Activated T-cell treated with anti-CD3 and anti-CD28 coated beads, Interleukin-2, amount 50 U/mL, for 1 hour (primary cell): ENCODE measurements around the gene C1QB.
"Not testable (repeated sequence)": the region's sequence is repeated elsewhere in the genome, so short reads cannot be mapped to it uniquely, and the experiment has no call there.

Experiments used
- DNase-seq: peaks from one replicate; pipeline ENCODE4 v3.0.0-alpha.2; 2020

The C1QB gene

GRCh38 chr1:22668840-22669239 lies 15.8 kb downstream of the C1QB start:
- not testable (repeated sequence) for DNase-seq

DNA sequence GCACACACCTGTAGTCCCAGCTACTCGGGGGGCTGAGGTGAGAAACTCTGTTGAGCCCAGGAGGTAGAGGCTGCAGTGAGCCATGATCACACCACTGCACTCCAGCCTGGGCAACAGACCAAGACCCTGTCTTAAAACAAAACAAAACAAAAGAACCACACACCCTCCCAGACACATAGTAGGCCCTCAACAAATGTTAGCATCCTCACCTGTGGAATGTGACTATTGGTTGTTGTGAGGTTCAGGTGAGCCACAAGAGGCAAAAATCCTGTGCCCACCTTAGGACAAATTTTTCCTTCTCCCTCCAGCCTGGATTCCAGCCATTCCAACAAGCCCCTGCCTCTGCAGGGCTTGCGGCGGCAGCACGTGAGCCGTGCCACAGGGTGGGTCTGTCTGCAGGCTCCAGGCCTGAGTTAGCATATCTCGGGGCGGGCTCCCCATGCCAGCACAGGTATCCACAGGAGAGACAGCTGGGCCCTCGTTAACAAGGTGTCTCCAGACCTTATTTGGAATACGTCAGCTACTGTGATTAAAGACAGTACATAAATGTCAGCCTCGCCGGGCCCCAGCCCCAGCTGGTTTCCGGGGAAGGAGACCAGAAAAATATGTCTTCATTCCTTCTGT lies 17.4 kb downstream of the C1QB start:
- DNase-seq: no peak

GRCh38 chr1:22671999-22672398 lies 19.0 kb downstream of the C1QB start:
- DNase-seq: no peak

DNA sequence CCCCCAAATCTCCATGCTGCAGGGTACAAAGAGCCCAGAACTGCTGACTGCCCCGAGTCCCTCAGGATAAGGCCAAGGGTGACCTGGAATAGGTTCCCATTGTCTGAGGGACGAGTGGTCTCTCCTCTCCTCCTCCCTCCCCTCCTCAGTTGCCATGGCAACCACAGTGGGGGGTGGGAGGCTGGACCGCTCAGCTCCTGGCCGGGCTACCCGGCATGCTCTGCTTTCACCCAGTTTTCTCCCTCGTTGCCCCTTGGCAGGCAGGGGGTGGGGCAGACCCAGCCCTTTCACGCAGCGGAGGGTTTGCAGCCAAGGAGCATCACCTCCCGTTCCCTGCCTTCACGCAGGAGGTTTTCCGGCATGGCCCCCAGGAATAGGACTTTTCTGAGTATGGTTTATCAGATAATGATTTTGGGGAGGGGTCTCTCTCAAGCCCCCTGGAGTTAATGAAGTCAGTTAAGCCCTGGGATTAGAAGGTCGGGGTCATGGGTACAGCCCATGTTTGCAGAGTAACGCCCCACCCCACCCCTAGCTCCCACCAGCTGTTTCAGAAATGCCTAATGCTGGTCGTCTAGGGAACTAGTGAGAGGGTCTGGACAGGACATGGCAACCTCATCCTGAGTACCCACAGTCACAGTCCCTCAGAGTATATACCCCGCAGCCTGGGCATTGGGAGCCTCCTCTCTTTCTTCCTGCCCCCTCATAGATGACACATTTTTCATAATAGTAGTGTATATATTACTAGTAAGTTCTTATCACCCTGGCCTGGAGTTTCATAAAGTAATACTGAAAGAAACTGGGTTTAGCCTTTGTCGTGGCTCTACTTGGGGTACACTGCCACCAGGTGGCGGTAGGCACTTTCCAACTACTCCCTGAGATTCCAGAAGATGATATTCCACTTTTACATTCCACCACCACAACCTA lies 20.7 kb downstream of the C1QB start:
- no peak for DNase-seq

DNA sequence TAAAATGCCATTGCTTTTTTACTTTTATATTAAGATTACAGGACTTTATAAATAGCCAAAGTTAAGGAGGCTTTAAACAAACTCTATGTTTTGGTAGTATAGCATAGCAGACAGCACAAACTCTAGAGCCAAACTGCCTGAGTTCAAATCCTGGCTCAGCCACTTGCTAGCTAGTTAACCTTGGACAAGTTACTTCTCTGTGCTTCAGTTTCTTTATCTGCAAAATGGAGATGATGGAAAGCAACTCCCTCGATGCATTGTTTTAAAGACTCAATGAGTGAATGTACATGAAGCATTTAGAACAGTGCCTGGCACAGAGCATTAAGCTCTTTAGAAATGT lies 21.3 kb downstream of the C1QB start:
- no peak for DNase-seq

- DNase-seq: not testable (repeated sequence)
These were observed 23.1 kb downstream of the C1QB start for GRCh38 chr1:22676151-22676550.

DNA sequence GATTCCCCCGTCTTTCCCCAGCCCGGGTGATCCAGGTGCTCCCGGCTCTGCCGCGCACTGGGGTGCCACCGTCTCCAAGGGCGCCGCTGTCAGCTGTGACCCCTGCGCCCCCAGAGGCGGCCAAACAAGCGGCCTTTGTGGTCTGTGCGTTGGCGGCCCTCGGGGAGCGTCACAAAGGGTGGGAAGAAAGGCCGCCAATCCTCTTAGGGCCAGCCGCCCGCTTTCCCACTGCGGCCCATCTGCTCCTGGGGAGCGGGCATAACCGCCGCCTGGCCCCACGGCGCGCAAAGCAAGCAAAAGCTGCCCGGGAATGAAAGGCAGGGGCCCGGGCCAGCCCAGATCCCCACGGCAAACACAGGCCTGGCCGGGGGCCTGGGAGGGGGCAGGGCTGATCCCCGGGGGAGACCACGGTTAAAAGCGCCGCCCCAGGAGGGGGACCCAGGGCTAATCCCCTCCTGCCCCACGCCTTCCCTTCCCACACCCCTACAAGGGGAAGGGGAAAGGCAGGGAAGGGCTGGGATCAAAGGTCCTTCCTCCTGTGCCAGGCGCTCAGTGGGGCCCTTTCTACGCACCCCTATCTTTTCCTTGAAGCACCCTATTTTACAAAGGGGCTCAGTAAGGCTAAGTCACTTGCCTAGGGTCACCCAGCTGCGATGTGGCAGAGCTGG lies 24.0 kb downstream of the C1QB start:
- no peak for DNase-seq

- no peak for DNase-seq
These were observed 25.2 kb downstream of the C1QB start for GRCh38 chr1:22677931-22678896.

DNA sequence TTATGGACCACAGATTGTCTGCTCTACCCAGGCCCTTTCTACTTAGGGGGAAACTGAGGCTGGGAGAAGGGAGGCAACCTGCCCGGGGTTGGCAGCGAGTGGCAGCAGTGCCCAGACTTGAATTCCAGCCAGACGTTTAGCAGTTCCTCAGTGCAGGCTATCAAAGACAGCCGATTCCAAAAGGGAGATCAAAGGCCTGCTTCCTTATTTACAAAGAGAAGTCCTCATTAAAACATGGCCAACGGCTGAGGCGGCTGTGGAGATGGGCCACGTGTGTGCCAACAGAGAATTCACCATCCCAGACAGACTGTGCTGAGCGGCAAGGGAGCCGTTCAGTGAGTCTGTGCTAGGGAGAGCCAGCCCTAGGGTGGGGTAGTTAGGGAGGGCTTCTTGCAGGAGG lies 27.7 kb downstream of the C1QB start:
- no peak for DNase-seq

DNA sequence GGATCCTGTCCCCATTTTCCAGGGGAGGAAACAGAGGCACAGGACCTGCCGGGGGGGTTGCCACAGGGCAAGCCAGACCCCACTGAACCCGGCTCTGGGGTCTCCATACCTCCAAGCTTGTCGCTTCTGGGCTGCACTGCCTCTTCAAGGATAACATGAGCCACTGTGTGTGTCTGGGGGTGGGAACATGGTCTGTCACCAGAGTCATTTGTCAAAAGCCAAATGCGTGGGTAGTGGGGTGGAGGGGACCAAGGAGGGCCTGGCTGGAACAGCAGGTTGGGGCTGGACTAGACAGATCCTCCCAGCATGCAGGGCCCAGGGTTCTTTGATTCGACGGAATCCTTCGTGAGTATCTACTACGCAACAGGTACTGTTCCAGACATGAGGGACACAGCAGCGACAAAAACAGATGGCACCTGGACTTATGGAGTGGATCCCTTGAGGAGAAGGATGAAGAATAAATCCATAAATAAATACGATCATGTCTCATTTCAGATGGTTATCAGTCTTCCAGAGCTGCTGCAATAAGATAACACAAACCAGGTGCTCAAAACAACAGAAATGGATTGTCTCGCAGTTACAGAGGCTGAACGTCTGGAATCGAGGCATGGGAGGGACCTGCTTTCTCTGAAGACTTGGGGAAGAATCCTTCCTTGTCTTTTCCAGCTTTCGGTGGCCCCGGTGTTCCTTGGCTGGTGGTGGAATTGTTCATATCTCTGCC lies 28.7 kb downstream of the C1QB start:
- no peak for DNase-seq

DNA sequence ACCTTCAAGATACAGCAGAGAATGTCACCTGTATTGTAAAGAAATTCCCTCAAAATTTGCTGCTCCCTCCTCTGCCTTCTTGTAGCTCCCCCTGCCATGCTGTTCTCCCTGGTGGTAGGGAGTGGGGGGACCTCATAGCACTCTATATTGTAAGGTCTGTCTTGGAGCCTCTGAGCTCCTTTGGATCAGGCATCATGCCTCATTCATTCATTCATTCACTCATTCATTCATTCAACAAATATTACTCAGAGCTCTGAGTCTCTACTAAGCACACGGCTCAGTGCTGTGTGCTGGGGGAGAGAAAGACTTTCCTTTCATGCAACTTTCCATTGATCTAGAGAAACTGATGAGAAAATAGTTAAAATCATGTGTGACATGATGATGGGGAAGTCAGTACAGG lies 30.5 kb downstream of the C1QB start:
- DNase-seq: no peak

DNA sequence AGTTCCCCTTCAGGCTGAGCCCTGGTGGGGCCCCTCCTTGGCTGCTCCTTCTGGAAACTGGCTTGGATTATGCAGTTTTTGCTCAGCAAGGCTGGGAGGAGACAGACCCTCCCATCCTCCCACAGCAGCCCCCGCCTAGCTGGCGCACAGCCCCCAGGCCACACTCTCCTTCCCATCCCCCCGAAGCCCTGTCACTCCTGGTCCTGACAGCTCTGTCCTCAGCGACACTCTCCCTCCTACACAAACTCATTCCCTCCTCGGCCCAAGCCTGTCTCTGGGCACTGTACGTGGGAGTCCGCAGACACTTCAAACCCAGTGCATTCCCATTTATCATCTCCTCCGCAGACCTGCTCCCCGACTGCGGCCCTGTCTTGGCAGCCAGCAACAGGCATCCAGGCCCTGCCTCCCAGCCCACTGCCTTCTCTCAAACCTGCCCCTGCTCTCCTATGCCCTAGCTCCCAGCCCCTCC lies 32.6 kb downstream of the C1QB start:
- DNase-seq: no peak

- no peak for DNase-seq
These were observed 34.2 kb downstream of the C1QB start for GRCh38 chr1:22687191-22687590.

DNA sequence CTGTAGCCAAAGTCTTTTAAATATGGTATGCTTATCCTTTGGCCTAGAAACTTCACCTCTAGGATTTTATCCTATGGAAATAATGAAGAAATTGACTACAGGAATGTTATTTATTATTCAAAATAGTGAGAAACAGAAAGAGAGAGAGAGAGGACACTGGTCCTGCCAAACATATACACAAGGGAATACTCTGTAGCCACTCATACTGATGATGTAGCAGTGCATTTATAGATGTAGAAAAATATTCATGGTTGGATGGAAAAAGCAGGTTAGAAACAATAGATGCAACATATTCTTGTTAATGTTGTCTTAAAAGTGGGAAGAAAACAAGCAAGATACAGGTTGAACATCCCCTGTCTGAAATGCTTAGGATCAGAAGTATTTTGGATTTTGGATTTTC lies 35.4 kb downstream of the C1QB start:
- DNase-seq: no peak

DNA sequence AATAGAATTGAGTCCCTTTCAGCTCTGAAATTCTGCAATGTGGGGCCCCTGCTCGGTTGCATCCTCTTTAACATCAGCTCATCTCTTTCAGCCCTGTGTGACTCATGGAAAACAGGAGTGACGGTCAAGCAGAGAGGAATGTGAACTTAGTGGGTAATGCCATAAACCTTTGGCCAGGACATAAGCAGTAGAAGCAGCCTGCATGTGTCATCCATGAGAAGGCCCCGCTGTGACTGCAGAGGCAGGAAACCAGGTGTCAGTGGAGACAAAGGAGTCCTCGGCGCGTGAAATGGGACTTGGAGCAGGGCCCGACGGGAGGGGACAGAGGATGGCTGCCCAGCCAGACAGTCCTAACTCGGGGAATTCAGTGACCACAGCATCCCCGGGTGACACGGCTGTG lies 36.5 kb downstream of the C1QB start:
- no peak for DNase-seq

GRCh38 chr1:22691031-22691753 lies 38.2 kb downstream of the C1QB start:
- no peak for DNase-seq

- no peak for DNase-seq
These were observed 41.1 kb downstream of the C1QB start for GRCh38 chr1:22694172-22694571.

DNA sequence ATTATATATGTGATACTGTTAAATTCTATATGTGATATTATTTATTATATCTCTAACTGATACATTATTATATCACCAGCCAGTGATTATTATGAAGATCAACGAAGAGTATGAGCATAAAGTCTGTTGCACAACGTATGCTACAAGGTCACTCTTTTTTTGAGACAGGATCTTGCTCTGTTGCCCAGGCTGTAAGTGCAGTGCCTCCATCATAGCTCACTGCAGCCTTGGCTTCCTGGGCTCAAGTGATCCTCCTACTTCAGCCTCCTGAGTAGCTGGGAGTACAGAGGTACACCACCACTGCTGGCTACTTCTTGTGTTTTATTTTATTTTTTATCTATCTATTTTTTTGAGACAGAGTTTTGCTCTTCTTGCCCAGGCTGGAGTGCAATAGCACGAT lies 43.6 kb downstream of the C1QB start:
- no peak for DNase-seq

- DNase-seq: no peak
These were observed 44.9 kb downstream of the C1QB start for GRCh38 chr1:22697980-22698379.

DNA sequence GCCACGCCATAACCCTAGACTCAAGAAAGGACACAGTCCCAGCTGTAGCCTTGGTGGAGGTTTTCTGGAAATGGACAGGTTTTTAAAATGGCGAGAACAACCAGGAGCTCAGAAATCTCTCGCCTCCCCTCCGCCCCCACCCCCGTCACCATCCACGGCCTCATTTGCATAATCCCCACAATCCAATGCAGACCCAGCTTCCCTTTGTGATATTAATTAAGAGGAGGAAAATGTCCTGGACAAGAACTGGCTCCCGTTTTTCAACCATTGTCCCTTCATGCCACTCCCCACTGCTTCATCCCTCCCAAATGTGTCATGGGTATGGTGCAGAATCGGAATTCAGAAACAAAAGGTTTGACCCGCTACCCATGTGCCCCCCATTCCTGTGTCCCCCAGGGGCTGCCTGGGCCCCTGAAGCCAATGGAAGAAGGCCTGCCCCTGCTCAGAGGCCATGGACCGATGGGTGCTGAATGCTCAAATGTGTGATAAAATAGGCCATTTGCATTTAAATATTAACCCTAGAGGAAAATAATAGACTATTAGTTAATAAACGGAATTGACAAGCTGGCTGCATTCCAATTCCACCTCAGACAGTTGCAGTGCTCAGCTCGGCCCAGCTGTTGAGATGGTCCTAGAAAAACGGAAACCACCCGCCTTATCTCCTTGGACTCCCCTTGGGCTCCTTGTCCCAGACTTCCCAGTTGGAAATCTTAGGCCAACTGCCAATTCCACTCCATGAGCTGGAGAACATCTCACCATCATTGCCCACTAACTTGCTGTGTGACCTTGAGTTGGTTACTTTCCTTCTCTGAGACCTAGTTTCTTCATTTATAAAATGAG lies 46.9 kb downstream of the C1QB start:
- no peak for DNase-seq
